SU-DHL-6 (cell line): ENCODE data around the gene FOXP2.
"Not testable (repeated sequence)": the region's sequence is repeated elsewhere in the genome, so short reads cannot be mapped to it uniquely, and the experiment has no call there.

Source experiments
- CTCF ChIP-seq: fragments of 200-600 bp; sonication (generic); IDR thresholded peaks from one replicate; pipeline ENCODE4 v1.5.1; 2017; ENCODE audit warnings: antibody characterized with exemption, mild to moderate bottlenecking, low read length, moderate library complexity; ENCODE audit not compliant: insufficient read depth, poor library complexity, severe bottlenecking
- EZH2phosphoT487 ChIP-seq: fragments of 200-600 bp; sonication (generic), shearing (Covaris generic); conservative IDR thresholded peaks from 2 replicates; pipeline ENCODE4 v1.6.1; 2018; ENCODE audit warnings: mild to moderate bottlenecking, antibody characterized with exemption, low read length, moderate library complexity, mixed read lengths

GRCh38 chr7:114383946-114384345, 30.7 kb upstream of the FOXP2 start:
- not testable (repeated sequence) for TF ChIP-seq CTCF, EZH2phosphoT487
